Measurements from ENCODE around the gene PACS2.

PACS2 gene

GRCh38 chr14:105378199-105378598 is 63.7 kb downstream of the PACS2 start:
- Histone ChIP-seq H3K27me3 (ENCODE audit: insufficient read depth, low read depth) (no peaks in the 10 kb centered on the region), H3K4me3 (IDR thresholded peaks at IDR 0.05; ENCODE audit: insufficient read depth, low read depth, low read length) (no peak overlapping the region), H2AFZ (ENCODE audit: low read depth) (no peak overlapping the region), H3K4me2 (no peak overlapping the region), H3K79me2 (ENCODE audit: insufficient read depth, low read depth) (no peaks in the 10 kb centered on the region), H4K20me1 (ENCODE audit: insufficient read depth) (no peaks in the 10 kb centered on the region), H3K9ac (no peak overlapping the region), H3K36me3 (ENCODE audit: insufficient read depth) (no peaks in the 10 kb centered on the region), H3K4me1 (ENCODE audit: low read depth, poor library complexity, severe bottlenecking) (no peaks in the 10 kb centered on the region), H3K27ac (no peak overlapping the region)
- TF ChIP-seq CTCF (conservative IDR thresholded peaks at IDR 0.05; ENCODE audit: low read depth, low read length), result no peak

DNA sequence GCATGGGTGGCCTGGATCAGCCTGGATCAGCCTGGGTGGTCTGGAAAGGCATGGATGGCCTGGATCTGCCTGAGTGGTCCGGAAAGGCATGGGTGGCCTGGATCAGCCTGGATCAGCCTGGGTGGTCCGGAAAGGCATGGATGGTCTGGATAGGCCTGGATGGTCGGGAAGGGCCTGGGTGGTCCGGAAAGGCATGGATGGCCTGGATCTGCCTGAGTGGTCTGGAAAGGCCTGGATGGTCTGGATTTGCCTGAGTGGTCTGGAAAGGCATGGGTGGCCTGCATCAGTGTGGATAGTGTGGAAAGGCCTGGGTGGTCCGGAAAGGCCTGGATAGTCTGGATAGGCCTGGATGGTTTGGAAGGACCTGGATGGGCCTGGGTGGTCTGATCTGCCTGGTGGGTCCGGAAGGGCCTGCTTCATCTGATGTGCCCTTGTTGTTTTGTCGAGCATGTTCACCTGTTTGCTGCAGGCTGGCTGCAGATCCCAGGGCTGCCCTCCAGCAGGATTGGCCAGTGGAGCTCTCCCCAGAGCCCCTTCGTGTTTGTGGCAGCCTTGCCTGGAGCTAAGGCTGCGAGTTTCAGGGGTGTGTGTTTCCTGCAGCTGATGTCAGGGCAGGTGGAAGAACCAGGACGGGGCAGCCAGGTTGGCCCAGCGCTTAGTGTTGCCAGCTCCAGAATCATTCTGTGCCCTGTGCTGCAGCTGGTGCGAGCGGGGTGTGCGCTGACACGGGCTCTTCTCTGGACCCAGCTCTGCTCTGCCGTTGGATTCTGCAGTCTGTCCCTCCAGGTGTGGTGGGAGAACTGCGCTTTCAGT is 64.5 kb downstream of the PACS2 start:
- H4K20me1 ChIP-seq (ENCODE audit: insufficient read depth), result no peaks in the 10 kb centered on the region
- H3K9ac ChIP-seq, result no peak overlapping the region
- H3K27ac ChIP-seq, result no peak overlapping the region
- H3K36me3 ChIP-seq (ENCODE audit: insufficient read depth), result no peaks in the 10 kb centered on the region
- H2AFZ ChIP-seq (ENCODE audit: low read depth), result no peak overlapping the region
- TF ChIP-seq CTCF (conservative IDR thresholded peaks at IDR 0.05; ENCODE audit: low read depth, low read length), result no peak
- no peaks in the 10 kb centered on the region for H3K4me1 ChIP-seq (ENCODE audit: low read depth, poor library complexity, severe bottlenecking)
- no peaks in the 10 kb centered on the region for H3K79me2 ChIP-seq (ENCODE audit: insufficient read depth, low read depth)
- no peaks in the 10 kb centered on the region for H3K27me3 ChIP-seq (ENCODE audit: insufficient read depth, low read depth)
- no peak overlapping the region for H3K4me2 ChIP-seq
- H3K4me3 ChIP-seq (IDR thresholded peaks at IDR 0.05; ENCODE audit: insufficient read depth, low read depth, low read length), result no peak overlapping the region

- no peaks in the 10 kb centered on the region for H3K27me3 ChIP-seq (ENCODE audit: insufficient read depth, low read depth)
- H3K36me3 ChIP-seq (ENCODE audit: insufficient read depth), result no peaks in the 10 kb centered on the region
- H3K4me2 ChIP-seq, result no peak overlapping the region
- no peak overlapping the region for H3K27ac ChIP-seq
- no peaks in the 10 kb centered on the region for H3K4me1 ChIP-seq (ENCODE audit: low read depth, poor library complexity, severe bottlenecking)
- TF ChIP-seq CTCF (conservative IDR thresholded peaks at IDR 0.05; ENCODE audit: low read depth, low read length), result no peak
- H3K79me2 ChIP-seq (ENCODE audit: insufficient read depth, low read depth), result no peaks in the 10 kb centered on the region
- no peak overlapping the region for H3K9ac ChIP-seq
- H2AFZ ChIP-seq (ENCODE audit: low read depth), result no peak overlapping the region
- H3K4me3 ChIP-seq (IDR thresholded peaks at IDR 0.05; ENCODE audit: insufficient read depth, low read depth, low read length), result no peak overlapping the region
- no peaks in the 10 kb centered on the region for H4K20me1 ChIP-seq (ENCODE audit: insufficient read depth)
These were observed 65.4 kb downstream of the PACS2 start for GRCh38 chr14:105379946-105380345.

DNA sequence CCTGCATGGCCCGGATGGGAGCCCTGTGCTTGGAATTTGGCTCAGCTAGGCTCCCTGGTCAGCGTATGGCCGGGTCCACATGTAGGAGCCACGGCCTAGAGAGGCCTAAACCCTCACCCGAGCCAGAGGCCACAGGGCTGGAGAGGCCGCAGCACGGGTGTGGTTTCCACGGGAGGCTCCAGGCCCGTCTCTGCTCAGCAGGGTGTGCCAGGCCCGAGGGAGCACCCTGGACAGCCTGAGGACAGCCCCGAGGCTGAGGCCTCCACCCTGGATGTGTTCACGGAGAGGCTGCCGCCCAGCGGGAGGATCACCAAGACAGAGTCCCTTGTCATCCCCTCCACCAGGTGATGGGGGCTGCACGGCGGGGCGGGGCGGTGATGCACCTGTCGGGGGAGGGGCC is 66.2 kb downstream of the PACS2 start:
- H4K20me1 ChIP-seq (ENCODE audit: insufficient read depth), result no peaks in the 10 kb centered on the region

More for the DNA sequence above, 66.2 kb downstream of the PACS2 start:
- Histone ChIP-seq H2AFZ (ENCODE audit: low read depth) (no peak overlapping the region), H3K4me2 (no peak overlapping the region), H3K9ac (no peak overlapping the region), H3K36me3 (ENCODE audit: insufficient read depth) (no peaks in the 10 kb centered on the region), H3K27ac (no peak overlapping the region), H3K4me3 (IDR thresholded peaks at IDR 0.05; ENCODE audit: insufficient read depth, low read depth, low read length) (no peak overlapping the region), H3K27me3 (ENCODE audit: insufficient read depth, low read depth) (no peaks in the 10 kb centered on the region), H3K4me1 (ENCODE audit: low read depth, poor library complexity, severe bottlenecking) (no peaks in the 10 kb centered on the region), H3K79me2 (ENCODE audit: insufficient read depth, low read depth) (no peaks in the 10 kb centered on the region)
- TF ChIP-seq CTCF (conservative IDR thresholded peaks at IDR 0.05; ENCODE audit: low read depth, low read length), result no peak

Measured in KMS-11 (cell line).